GM12878 (cell line): ENCODE measurements around the gene IFNAR1. TPM values are rescaled to one million over a fixed set of nuclear protein-coding genes. Genes with fewer than 3 reads are reported as not detected.

Source experiments
- BCL3 ChIP-seq: IDR thresholded peaks from 2 replicates; pipeline ENCODE4 v1.6.1; 2011; ENCODE audit warnings: borderline replicate concordance, low read depth, mild to moderate bottlenecking, moderate library complexity, low read length; ENCODE audit not compliant: insufficient read depth, poor library complexity, severe bottlenecking
- BRCA1 ChIP-seq: IDR thresholded peaks from 2 replicates; pipeline ENCODE4 v1.6.1; 2011; ENCODE audit warnings: low read depth, low read length, improper control_type of control experiment
- CBFB ChIP-seq: IDR thresholded peaks from 2 replicates; pipeline ENCODE4 v1.6.1; 2016; ENCODE audit warnings: antibody characterized with exemption, low read depth
- CHD1 ChIP-seq: IDR thresholded peaks from 2 replicates; pipeline ENCODE4 v1.6.1; 2012; ENCODE audit warnings: low read depth, low read length, improper control_type of control experiment
- E2F4 ChIP-seq: IDR thresholded peaks from 2 replicates; pipeline ENCODE4 v1.6.1; 2012; ENCODE audit warnings: low read depth, low read length, improper control_type of control experiment
- E2F8 ChIP-seq: fragments of 450-650 bp; IDR thresholded peaks from 2 replicates; pipeline ENCODE4 v1.6.1; 2018; ENCODE audit warnings: mild to moderate bottlenecking, low read depth, moderate library complexity; ENCODE audit not compliant: partially characterized antibody
- E4F1 ChIP-seq: fragments of 450-650 bp; IDR thresholded peaks from 2 replicates; pipeline ENCODE4 v1.6.1; 2018; ENCODE audit warnings: borderline replicate concordance, mild to moderate bottlenecking; ENCODE audit not compliant: partially characterized antibody
- FOS ChIP-seq: IDR thresholded peaks from 3 replicates; pipeline ENCODE4 v1.6.1; 2011; ENCODE audit warnings: borderline replicate concordance; ENCODE audit not compliant: insufficient read length; ENCODE audit errors: extremely low read depth
- MAX ChIP-seq: IDR thresholded peaks from 2 replicates; pipeline ENCODE4 v1.6.1; 2012; ENCODE audit warnings: low read depth, low read length, improper control_type of control experiment
- NR2C2 ChIP-seq: IDR thresholded peaks from 2 replicates; pipeline ENCODE4 v1.6.1; 2011; ENCODE audit warnings: borderline replicate concordance, low read depth; ENCODE audit not compliant: control insufficient read depth, insufficient read length
- PAX8 ChIP-seq: fragments of 450-650 bp; IDR thresholded peaks from 2 replicates; pipeline ENCODE4 v1.6.1; 2017; ENCODE audit warnings: mild to moderate bottlenecking, moderate library complexity
- SIN3A ChIP-seq: IDR thresholded peaks from 2 replicates; pipeline ENCODE4 v1.6.1; 2012; ENCODE audit warnings: low read depth, low read length, improper control_type of control experiment
- SMAD1 ChIP-seq: fragments of 450-650 bp; IDR thresholded peaks from 2 replicates; pipeline ENCODE4 v1.6.1; 2018; ENCODE audit warnings: mild to moderate bottlenecking, low read depth; ENCODE audit not compliant: partially characterized antibody
- SMC3 ChIP-seq: IDR thresholded peaks from 2 replicates; pipeline ENCODE4 v1.6.1; 2011; ENCODE audit warnings: low read length, improper control_type of control experiment, borderline replicate concordance
- SPI1 ChIP-seq: IDR thresholded peaks from 2 replicates; pipeline ENCODE4 v1.6.1; 2011; ENCODE audit warnings: low read depth, mild to moderate bottlenecking, low read length, moderate library complexity, borderline replicate concordance; ENCODE audit not compliant: insufficient read depth
- STAT1 ChIP-seq: fragments of 450-650 bp; conservative IDR thresholded peaks from 2 replicates; pipeline ENCODE4 v1.6.1; 2014; ENCODE audit warnings: antibody characterized with exemption, mild to moderate bottlenecking
- TAF1 ChIP-seq: IDR thresholded peaks from 2 replicates; pipeline ENCODE4 v1.6.1; 2011; ENCODE audit warnings: mild to moderate bottlenecking, low read depth, low read length, borderline replicate concordance
- TBL1XR1 ChIP-seq: IDR thresholded peaks from 2 replicates; pipeline ENCODE4 v1.6.1; 2012; ENCODE audit warnings: low read depth, low read length, improper control_type of control experiment
- TCF7 ChIP-seq: IDR thresholded peaks from 2 replicates; pipeline ENCODE4 v1.6.1; 2014; ENCODE audit warnings: antibody characterized with exemption, borderline replicate concordance
- polyA plus RNA-seq, 11 experiments: library from polyadenylated mRNA; depleted of rRNA in 4 of 11; unstranded in 6 of 11; stranded (reverse) in 5 of 11; fragments of >200 nt; fragmentation: Nextera tagmentation in 4 of 11; fragmentation: Illumina TruSeq in 1 of 11; extraction: Ambion mirVana in 4 of 11; extraction: Trizol in 1 of 11; gene quantifications; 1 replicate in 1 of 11; 2 replicates in 10 of 11; pipeline versions ENCODE4 v1.2.1 to v1.2.3, GENCODE V29; 2011 to 2016; ENCODE audit warnings: inconsistent platforms in 2 of 11, missing spikeins in 2 of 11, low read depth in 1 of 11
- total RNA-seq, 4 experiments: library from RNA; depleted of rRNA in 3 of 4; stranded (reverse); fragments of >200 nt in 3 of 4; fragmentation: Illumina TruSeq in 1 of 4; extraction: Trizol in 1 of 4; gene quantifications; 2 replicates each; pipeline versions ENCODE4 v1.2.1 to v1.2.3, GENCODE V29; 2013 to 2021

The IFNAR1 gene
- total and polyA plus RNA-seq, 10 of the 15 experiments (the other 5 are each of a cell fraction or from before 2014, with no cell fraction given): 12.0 to 62.4 (median 24.6) TPM

GRCh38 chr21:33308586-33309490 lies 15.9 kb upstream of the IFNAR1 start (continued):
- TF ChIP-seq E4F1 (no peak), STAT1 (no peak), SPI1 (peak; percentile 83), SMC3 (no peak), E2F4 (no peak), BCL3 (no peak), TAF1 (no peak), CBFB (peak; percentile 95), SMAD1 (peak; percentile 96), FOS (no peak), E2F8 (no peak), CHD1 (no peak), NR2C2 (no peak), MAX (no peak), PAX8 (no peak), TBL1XR1 (peak; percentile 44; the same call in 1 of the 2 replicates), BRCA1 (no peak), SIN3A (no peak), TCF7 (no peak)
